HepG2 (cell line): ENCODE results near the gene RNFT2. TPM values are rescaled to one million over a fixed set of nuclear protein-coding genes. Genes with fewer than 3 reads are reported as not detected.

Experiments used
- ATAC-seq: fragments of 200-7000 bp; cut with Tn5 transposase; 3 replicates; pipeline ENCODE4 v1.9.1; 2020; ENCODE audit warnings: mild to moderate bottlenecking, moderate library complexity
- BruUV-seq: library from RNA; stranded (reverse); fragments of 400-500 nt; replicated peaks from 2 replicates; lab custom pipeline; 2021; lab: Mats Ljungman, UMichigan
- CTCF ChIA-PET: fragments of 300-600 bp; formaldehyde crosslinking; extraction: SDS; loops from one replicate; lab custom pipeline; 2021; ENCODE audit warnings: low total read pairs, inconsistent platforms, low intra/inter-chr PET ratio; lab: Yijun Ruan, JAX
- POLR2A ChIA-PET: fragments of 350-600 bp; sonication (Branson Sonifier 250); formaldehyde crosslinking; loops from one replicate; lab custom pipeline; 2020; ENCODE audit warnings: antibody characterized with exemption, inconsistent platforms; lab: Yijun Ruan, JAX
- DNase-seq: peaks from one replicate; pipeline ENCODE4 v3.0.0-alpha.2; 2015; ENCODE audit warnings: low spot score
- FAIRE-seq: peaks from 3 replicates; lab custom pipeline; 2011; peaks lifted over from hg19 to GRCh38; lab: Jason Lieb, UNC
- H2AFZ ChIP-seq: one replicate; pipeline ENCODE4 v1.6.1; 2011; ENCODE audit warnings: low read length, inconsistent platforms
- H3K27ac ChIP-seq: fragments of 300-600 bp; 3 replicates; pipeline ENCODE4 v1.8.0; 2011; ENCODE audit warnings: mixed run types, mild to moderate bottlenecking, mixed read lengths, low read length, inconsistent platforms; ENCODE audit not compliant: insufficient read depth; ENCODE audit errors: extremely low read length
- H3K27me3 ChIP-seq, 2 experiments: fragments of 200-600 bp in 1 of 2; 2 replicates in 1 of 2; 3 replicates in 1 of 2; pipeline versions ENCODE4 v1.6.0 to v1.8.0; 2011; ENCODE audit warnings: low read length in 2 of 2, mild to moderate bottlenecking in 2 of 2, moderate library complexity in 2 of 2, inconsistent platforms in 1 of 2; ENCODE audit not compliant: insufficient read depth in 2 of 2, control insufficient read depth in 1 of 2
- H3K36me3 ChIP-seq, 2 experiments: fragments of 200-600 bp in 1 of 2; replicated peaks in 1 of 2; 2 replicates in 1 of 2; 3 replicates in 1 of 2; pipeline versions ENCODE4 v1.5.1 to v1.8.0; 2011; ENCODE audit warnings: low read length in 2 of 2, inconsistent platforms in 1 of 2; ENCODE audit not compliant: insufficient read depth in 2 of 2, control insufficient read depth in 1 of 2
- H3K4me1 ChIP-seq: 2 replicates; pipeline ENCODE4 v1.5.1; 2012; ENCODE audit warnings: low read length, inconsistent platforms; ENCODE audit not compliant: insufficient read depth
- H3K4me2 ChIP-seq: 2 replicates; pipeline ENCODE4 v1.6.0; 2011; ENCODE audit warnings: low read depth, low read length, inconsistent platforms
- H3K4me3 ChIP-seq, 3 experiments: fragments of 200-600 bp in 1 of 3; sonication (generic), shearing (Covaris generic) in 1 of 3; replicated peaks in 1 of 3; 2 replicates each; pipeline ENCODE4 v1.5.1; 2011 to 2016; ENCODE audit warnings: low read length in 3 of 3, inconsistent platforms in 2 of 3, low read depth in 2 of 3, mild to moderate bottlenecking in 2 of 3, control low read depth in 1 of 3, mixed read lengths in 1 of 3; ENCODE audit not compliant: insufficient read depth in 1 of 3
- H3K79me2 ChIP-seq: one replicate; pipeline ENCODE4 v1.6.1; 2011; ENCODE audit warnings: low read length, inconsistent platforms; ENCODE audit not compliant: insufficient read depth
- H3K9ac ChIP-seq: 2 replicates; pipeline ENCODE4 v1.6.0; 2011; ENCODE audit warnings: mild to moderate bottlenecking, low read depth, low read length, inconsistent platforms; ENCODE audit not compliant: insufficient read depth
- H3K9me3 ChIP-seq: 2 replicates; pipeline ENCODE4 v1.5.1; 2012; ENCODE audit warnings: mild to moderate bottlenecking, low read length
- H4K20me1 ChIP-seq: 2 replicates; pipeline ENCODE4 v1.6.0; 2011; ENCODE audit warnings: inconsistent platforms, mild to moderate bottlenecking, low read length, moderate library complexity; ENCODE audit not compliant: insufficient read depth
- CEBPB ChIP-seq: IDR thresholded peaks from 2 replicates; pipeline ENCODE4 v1.6.1; 2011; ENCODE audit warnings: low read depth, low read length, improper control_type of control experiment, borderline replicate concordance
- PAXIP1 ChIP-seq: sonication (generic); formaldehyde crosslinking; conservative IDR thresholded peaks from 2 replicates; pipeline ENCODE4 v1.4.0; 2020; ENCODE audit warnings: mild to moderate bottlenecking, missing genetic modification reagents, moderate library complexity
- WGBS: methylation state at CpG from one replicate; pipeline ENCODE4 v1.1.6; 2017; ENCODE audit warnings: low lambda C conversion rate; 5-methylcytosine and 5-hydroxymethylcytosine counted together
- in situ Hi-C: cut with HindIII; loops from 2 replicates; pipeline ENCODE4 v1.10.0; 2017; ENCODE audit warnings: low pct_unique_long_range_greater_than_20kb; ENCODE audit not compliant: extremely low pct_ligation_motif_present
- intact Hi-C: fragments of 100-400 bp; cut with micrococcal nuclease; formaldehyde crosslinking; loops from one replicate; pipeline ENCODE4 v1.10.0; 2022; ENCODE audit not compliant: unreplicated experiment
- polyA plus RNA-seq, 8 experiments: library from polyadenylated mRNA; depleted of rRNA in 3 of 8; stranded (reverse) in 7 of 8; unstranded in 1 of 8; fragments of >200 nt; fragmentation: Illumina TruSeq in 4 of 8; extraction: Trizol in 4 of 8; gene quantifications; 2 replicates each; pipeline versions ENCODE4 v1.2.1 to v1.2.3, GENCODE V29; 2011 to 2016; ENCODE audit warnings: low read depth in 4 of 8, missing spikeins in 1 of 8, mixed read lengths in 1 of 8; ENCODE audit not compliant: insufficient read depth in 1 of 8
- total RNA-seq, 5 experiments: library from RNA; depleted of rRNA; stranded (reverse); fragments of >200 nt; fragmentation: Illumina TruSeq; extraction: Trizol; gene quantifications; 2 replicates each; pipeline ENCODE4 v1.2.3, GENCODE V29; 2016; ENCODE audit warnings: low read depth in 1 of 5

RNFT2 gene
- total and polyA plus RNA-seq, 2 of the 13 experiments (the other 11 are each of a cell fraction or from before 2014, with no cell fraction given), result 3.3 to 8.3 TPM

DNA sequence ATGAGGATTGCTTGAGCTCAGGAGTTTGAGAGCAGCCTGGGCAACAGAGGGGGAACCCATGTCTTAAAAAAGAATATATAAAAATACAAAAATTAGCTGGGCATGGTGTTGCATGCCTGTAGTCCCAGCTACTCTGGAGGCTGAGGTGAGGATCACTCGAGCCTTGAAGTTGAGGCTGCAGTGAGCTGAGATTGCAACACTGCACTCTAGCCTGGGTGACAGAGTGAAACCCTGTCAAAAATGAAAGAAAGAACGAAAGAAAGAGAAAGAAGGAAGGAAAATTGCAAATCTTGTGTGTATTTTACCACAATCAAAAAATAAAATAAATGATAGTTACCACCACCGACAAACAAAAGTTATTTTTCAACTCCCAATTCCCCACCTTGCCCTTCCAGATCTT is 45.5 kb upstream of the RNFT2 start:
- no peak for DNase-seq
- no peak for ATAC-seq
- Histone ChIP-seq H3K27ac (no peak overlapping the region), H4K20me1 (no peaks in the 10 kb centered on the region), H3K9me3 (no peaks in the 10 kb centered on the region), H3K79me2 (no peaks in the 10 kb centered on the region), H3K9ac (no peak overlapping the region), H2AFZ (no peak overlapping the region), H3K4me3 (no peak overlapping the region), H3K27me3 (peaks cover 3 to 29% of the 10 kb centered on the region in 2 experiments; a peak in 4 of 5 replicates), H3K4me2 (peak overlapping the region; percentile 23; the same call in 1 of the 2 replicates)
- WGBS, result 7% methylated on average over 3 of the region's 3 CpGs
- in situ Hi-C loops (no loop called here), intact Hi-C loops (loop anchor here (10.0 kb wide), 1 partner anchor 698 kb away; no protein-coding TSS in a partner anchor)
- FAIRE-seq, result no peak
- CTCF ChIA-PET, result no interaction called here
- TF ChIP-seq PAXIP1 (CRISPR knock-in tag) (no peak), CEBPB (peak; percentile 45; the same call in 1 of the 2 replicates)
- TF ChIP-seq, all 625 proteins: peak for 1
- Histone ChIP-seq H3K4me1 (peaks cover 17% of the 10 kb centered on the region), H3K36me3 (no peaks in the 10 kb centered on the region)
- BruUV-seq, result no TSS peak
- POLR2A ChIA-PET, result interaction anchor here (1.0 kb wide), 1 partner anchor 46 kb away, joined by 3 read pairs; the partner anchor contains the start of gene RNFT2
